Stimulated activated CD8-positive, alpha-beta memory T cell treated with anti-CD3 and anti-CD28 coated beads, Interleukin-12 subunit alpha, Interleukin-12 subunit beta, amount 100 ng/mL, for 4 hours (primary cell): ENCODE measurements around the gene KCNJ5.

Experiments
- DNase-seq: peaks from one replicate; pipeline ENCODE4 v3.0.0-alpha.2; 2020; ENCODE audit warnings: low read depth

The KCNJ5 gene

DNA sequence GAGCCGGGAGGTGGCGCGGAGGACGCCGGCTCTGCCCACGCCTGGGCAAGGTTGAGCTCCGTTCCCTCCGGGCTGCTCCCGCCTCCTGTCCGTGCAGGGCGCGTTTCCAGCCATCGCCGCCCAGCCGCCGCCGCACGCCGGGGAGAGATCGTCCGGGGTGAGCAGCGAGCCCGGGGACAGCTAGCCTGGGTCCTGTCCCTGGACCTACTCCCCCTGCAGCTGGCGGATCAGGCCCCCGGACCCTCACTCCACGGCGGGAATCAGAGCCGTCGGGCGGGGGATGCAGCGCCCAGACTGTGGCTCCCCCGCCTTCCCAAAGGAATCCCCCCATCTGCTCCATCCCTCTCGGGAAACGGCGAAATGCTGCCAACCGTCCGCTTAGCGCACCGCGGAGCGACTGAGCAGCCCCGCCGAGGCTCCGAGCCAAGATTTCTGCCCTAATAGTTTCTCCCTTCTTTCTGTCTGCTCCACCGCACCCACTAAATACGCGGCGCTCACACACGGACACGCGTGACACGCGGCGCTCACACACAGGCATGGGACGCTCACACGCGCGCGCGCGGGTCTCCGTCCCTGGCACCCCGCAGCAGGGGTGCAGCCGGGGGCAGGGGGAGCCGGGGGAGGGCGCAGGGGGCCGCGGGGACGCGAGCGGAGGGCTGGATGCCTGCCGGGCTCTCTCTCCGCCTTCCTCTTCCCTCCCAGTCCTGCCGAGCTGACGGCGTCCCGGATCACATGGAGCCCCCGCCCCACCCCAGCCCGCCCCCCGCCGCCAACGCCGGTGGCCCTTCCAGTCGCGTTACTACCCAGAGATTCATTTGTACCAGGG lies at the start of gene KCNJ5:
TSS of gene KCNJ5 (plus strand) at position 814 of the 826 bp plus-strand sequence. CDS start 19,918 bp downstream, outside the sequence.
- no peak for DNase-seq

DNA sequence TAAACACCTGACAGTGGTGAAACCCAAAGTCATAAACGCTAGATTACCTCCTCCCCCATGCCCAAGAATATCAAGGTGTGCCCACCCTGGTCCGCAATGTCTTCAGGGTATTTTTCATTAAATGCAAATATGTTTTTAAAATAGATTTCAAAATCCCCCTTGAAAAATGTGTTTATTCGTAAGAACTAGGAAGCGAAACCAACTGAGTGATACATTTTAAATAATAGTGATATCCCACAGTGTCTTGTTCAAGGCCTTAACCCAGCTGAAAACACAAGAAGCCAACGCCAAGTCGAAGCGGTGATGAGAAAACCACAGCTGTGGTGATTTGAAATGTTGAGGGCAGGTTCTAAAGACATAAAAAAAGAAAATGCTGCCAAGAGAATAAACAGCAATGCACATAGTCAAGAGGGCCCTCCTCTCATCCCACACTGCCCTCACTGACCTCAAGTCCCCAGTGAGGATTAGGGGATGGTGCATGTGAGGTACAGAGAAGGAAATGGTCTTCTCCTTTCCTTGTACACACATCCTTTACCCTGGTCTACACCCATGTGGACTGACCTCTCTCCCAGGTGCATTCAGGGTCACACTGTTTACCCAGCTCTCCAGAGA lies 49.6 kb upstream of the KCNJ5 start:
- DNase-seq = no peak

DNA sequence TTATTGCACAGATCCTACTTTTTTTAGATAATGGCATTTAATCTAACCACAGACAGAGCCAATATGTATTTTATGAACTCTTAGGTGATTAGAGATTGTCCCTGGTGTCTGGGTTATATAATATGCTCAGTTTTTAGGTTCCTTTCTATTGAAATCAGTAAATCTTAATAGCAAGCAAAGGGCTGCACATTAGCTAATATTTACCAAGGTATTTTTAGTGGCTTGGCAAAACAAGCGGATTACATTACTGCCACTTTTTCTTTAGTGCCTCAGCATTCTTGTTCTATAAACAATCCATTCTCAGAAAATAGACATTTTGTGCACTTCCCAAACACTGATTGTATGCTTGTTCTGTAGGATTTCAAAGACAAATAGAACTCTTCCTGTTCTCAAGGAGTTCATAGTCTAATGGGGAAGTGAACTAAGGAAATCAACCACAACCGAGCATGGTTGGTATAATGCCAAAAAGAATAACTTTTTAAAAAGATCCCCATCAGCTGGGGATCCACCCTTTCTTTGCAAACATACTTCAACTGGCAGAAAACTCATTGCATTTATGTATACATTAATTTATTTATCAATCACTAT lies 47.9 kb upstream of the KCNJ5 start:
- DNase-seq = no peak

DNA sequence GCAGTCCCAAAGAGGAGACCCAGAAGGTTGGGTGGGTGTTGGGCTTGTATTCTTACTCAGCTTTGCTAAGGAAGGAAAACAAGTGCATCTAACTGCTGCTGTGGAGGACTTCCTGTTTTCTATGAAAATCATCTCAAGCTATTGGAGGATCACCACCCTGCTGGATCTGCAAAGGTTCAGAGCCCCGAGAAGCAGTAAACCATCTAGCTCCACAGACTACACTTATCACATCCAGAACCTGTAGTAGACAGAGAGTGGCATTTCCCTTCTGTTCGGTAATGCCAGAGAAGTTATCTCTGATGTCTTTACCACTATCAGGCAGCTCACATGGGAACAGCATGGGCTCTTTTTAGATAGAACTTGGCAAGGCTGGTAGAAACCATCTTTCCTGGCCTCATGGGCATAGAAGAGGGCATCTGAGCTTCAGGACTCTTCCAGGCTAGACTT lies 45.8 kb upstream of the KCNJ5 start:
- no peak for DNase-seq

DNA sequence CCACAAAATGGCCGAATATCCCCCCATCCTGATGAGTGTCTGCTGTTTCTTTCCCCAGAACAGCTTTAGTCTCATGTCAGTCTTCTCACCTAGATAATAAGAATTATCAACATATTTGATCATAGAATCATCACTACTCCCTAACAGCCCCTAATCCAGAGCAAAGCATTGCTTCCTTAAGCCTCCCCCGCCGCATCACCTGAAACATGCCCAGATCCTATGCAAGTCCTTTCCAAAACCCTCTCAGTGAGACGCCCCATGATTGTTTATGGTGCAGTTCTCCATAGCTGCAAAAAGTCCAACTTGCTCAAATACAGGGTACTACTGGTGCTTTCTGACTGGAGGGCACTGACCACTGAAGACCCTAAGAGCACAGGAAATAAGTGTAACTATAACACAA lies 44.2 kb upstream of the KCNJ5 start:
- no peak for DNase-seq

DNA sequence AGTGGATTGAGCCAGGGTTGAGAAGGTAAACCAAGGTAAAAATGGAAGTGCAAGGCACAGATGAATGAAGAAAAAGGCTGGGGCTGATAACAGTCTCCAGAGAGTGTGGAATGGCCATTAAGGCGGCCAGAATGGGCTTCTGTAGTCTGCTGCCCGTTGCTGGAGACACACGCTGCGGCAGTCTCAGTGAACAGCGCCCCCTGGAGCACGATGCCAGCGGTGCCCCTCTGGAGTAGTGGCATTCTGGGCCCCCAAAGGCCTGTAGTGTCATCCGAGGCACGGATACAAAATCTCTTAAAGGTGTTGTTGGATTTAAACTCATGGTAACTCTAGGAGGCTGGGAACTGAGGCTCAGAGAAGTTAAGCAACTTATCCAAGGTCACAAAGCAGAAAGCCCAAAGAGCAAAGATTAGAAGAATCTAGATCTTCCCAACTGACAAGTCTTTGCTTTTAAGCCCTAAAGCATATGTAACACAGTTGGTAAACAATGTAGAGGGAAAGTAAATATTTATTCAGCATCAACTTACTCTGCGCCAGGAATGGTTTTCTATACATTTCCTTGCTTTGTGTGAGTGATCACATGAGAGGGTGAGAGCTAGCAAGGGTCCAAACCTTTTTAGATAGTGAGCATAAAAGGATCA lies 42.2 kb upstream of the KCNJ5 start:
- no peak for DNase-seq

DNA sequence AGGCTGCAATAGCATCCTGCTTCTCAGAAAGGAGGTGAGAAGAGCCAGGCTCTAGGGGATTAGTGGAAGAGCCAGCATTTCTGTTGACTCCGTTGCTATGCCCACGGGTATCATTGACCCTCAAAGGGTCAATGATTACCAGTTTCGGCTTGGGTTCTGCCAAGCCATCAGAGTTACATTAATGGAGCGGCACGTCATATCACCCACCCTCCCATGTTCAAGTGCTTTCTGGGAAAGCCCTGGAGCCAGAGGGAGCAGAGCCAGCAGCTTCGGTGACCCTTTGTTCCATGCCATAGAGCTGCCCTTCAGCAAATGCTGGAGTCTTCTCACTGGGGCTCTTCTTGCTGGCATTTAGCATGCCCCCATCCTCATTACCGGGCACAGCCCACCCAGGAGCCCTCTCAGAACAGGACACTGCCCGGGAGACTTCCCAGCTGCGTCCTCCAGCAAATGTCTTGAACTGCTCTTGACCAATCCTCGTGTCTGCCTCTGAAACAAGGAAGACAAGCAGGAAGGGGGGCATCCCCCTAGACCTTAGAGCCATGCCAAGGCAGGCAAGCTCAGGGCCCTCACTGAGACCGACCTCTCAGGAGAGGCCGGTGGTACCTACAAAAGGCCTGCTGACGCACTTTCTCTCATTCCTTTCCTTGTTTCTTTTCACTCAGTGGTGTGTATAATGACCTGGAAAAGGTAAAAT lies 38.7 kb upstream of the KCNJ5 start:
- no peak for DNase-seq

DNA sequence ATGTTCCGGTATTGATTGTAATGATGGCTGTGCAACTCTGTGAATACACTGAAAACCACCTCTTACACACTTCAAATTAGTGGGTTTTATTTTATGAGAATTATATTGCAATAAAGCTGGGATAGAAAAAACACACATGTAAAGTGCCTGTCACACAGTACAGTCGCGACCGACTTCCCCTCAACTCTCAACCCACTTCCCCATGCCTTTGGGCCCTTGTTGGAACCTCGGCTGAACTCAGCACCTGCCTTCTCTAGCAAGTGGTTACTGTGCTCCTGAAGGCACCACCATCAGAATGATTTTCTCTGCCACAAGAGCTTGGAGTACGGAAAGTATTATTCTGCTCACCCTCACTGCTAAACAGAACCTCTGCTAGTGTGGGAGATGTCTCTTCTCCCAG lies 37.6 kb upstream of the KCNJ5 start:
- DNase-seq = no peak

DNA sequence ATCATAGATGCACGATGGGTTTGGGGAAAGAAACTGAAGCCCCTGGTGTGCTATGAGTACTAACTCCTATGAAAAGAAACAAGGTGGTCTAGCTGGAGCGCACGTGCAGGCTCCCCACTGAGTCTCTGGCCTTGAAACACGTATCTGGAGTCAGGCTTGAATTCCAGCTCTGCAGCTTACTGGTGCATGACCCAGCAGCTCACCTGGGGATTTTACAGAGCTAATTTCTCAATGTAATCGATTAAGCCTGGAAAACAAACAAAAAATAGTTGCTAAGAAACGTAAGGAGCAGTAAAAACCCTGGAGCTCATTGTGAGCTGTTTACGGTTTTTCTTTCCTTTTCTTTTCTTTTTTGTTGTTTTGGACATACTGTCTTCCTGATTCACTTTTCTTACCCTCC lies 36.3 kb upstream of the KCNJ5 start:
- no peak for DNase-seq

DNA sequence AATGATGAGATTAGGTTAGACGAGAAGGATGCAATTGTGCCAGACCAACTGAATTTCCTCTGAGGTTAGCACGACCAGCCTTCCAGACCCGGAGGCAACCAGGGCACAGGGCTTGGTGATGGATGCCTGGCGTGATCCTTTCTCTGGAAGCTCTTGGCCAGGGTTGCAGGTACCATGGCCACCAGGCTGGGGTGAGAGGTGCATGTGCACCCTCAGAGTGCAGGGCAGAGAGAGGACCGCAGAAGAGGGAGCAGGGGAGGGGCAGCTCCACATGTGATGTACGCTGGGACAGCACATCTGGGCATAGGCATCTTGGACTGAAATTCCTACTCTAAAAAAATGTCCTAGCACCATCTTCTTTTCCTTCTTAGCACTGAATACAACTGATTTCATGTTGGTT lies 34.9 kb upstream of the KCNJ5 start:
- DNase-seq = no peak

DNA sequence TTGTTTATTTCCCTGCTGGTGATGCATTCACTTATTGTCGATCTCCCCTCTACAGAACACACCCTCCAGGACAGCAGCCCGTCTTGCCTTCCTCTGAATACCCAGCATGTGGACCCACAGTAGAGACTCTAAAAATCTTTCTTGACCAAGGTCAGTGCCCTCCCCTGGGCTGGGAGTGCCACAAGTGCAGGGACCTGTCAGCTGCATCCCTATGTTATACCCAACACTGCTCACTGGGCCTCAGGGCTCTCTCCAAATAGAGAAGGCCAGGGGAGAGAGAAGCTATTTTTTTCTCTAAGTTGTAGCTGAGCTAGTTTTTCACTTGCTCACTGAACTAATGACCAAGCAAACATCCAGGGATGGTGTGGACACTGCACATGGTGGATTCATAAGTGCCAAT lies 33.8 kb upstream of the KCNJ5 start:
- DNase-seq = no peak

DNA sequence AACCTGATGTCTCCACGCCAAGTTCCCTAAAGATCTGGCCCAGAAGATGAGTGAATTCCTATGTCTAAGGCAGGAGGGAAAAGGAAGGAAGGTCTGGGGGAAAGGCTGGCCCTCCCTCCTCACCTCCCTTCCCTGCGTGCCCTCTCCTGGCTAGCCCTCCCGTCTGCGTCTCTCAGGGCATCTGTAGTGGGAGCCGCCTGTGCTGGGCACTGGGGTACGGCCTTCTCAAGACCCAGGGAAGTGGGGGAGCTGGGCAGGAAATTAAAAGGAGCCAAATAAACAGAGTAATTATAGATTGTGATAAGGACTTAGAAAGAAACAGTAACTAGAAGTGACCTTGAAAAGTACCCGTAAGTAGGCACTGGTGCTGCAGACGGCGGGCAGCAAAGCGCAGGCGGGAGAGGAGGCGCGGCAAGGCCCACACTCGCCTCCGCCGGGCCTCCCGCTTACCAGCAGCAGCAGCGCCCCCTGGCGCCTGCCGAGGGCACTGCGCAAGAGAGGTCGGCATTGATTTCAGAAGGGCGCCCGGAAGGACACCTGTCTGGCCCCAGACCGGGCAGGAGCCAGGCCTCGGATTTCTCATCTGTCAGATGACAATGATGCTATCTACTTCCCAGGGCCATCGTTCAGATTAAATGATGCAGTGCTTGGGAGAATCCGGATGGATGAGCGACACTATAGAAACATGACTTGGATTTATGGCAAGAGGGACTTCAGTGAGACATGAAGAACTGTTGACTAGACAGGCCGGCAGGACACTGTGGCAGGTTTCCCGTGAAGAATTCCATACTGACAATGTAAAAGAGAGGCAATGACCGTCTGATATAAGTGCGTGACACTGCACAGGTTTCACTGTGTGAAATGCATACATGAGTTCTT lies 31.4 kb upstream of the KCNJ5 start:
- DNase-seq = peak; percentile 42

DNA sequence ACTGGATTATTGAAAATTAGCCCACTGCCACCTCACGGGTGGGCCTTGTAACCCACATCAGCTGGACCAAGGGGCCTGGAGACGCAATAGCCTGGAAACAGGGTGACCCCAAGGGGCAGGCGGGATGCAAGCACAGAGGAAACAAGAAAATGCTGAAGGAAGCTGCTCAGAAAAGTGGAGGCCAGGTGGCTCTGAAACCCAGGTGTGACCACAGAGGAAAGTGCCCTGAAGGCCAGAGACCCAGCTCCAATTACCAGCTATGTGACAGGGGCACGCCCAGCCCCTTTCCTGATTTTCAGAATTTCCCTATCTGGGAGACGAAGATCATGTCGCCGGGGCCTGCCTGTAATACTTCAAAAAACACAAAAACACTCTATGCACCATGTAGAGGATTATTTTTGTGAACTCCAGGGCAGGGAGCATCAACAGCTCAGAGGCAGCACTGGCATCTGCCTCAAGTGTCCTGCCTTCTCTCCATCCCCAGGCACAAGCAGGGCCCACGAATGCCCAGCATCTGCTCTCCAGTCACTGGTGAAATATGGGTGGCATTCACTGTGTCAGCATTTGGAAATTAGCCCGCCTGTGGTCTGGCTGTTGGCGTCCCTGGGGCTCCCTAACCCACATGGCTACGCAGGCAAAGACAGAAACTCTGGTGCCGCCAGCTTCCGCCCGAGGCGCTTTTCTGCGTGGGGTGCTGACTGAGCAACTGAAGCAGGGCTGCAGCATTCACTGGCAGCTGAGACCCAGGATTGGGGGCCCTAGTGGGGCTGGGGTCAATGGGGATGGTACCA lies 30.4 kb upstream of the KCNJ5 start:
- no peak for DNase-seq

DNA sequence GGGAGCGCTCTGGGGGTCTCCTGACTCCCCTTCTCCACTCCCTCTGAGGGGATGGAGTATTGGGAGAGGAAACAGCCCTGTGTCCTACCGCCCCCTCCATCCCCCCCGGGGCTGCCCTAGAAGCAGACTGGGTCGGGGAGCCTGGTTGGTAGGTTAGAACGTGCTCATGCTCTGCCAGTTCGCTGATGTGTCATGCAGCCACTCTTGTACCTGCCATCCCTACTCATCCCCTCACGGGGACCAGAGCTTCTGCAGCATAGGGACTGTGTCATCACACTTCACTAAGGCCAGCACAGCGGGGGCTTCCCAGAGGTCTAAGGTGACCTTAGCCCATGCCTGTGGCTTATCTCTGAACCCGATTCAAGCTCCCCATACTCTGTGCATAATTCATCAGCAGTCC lies 28.8 kb upstream of the KCNJ5 start:
- DNase-seq = no peak

DNA sequence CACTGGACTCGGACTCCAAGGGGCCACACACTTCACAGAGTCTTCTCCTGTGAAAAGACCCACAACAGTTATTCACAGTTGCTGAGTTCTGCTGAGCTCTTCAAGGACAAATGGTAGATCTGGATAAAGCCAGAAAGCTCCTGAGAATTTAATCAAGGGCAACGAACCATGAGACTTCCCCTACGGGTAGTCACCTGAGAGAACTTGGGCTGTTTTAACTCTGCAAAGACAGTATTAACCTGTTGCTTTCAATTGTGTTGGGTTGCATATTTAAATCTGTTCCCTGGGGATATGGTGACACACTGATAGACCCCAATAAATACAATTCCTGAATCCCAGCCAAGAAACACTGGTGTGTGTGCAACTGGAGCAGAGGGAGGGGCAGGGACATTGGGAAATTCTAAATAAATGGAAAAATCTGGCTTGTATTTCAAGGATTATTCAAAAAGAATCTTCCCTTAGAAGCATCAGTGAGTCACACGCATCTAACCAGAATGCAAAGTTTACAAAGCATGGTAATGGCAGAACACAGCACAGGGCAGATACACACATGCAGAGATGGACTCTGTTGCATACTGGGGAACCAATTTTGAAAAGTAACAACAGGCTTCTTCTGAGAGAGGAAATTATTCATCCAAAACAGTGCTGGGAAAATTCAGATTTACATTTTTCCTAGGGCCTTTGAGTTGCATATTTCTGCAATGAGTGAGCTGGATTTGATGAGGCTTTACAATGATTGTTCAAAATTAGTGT lies 28.1 kb upstream of the KCNJ5 start:
- DNase-seq = no peak

DNA sequence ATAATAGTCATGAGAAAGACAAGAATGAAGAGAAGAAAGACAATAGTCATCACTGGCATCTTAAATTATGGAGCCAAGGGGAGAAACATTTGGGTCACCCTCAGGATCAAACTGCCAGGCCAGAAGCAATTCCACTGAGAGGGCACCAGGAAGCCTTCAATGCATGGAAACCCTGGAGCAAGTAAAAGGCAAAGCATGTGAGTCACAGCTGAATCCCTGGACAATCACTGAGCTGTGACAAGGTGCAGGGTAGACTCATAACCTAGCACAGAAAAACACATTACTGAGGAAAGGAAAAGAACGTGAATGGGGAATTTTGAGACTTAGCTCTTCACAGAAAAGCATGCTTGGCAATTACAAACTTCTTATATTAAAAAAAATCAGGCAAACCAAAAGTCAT lies 25.7 kb upstream of the KCNJ5 start:
- DNase-seq = no peak

DNA sequence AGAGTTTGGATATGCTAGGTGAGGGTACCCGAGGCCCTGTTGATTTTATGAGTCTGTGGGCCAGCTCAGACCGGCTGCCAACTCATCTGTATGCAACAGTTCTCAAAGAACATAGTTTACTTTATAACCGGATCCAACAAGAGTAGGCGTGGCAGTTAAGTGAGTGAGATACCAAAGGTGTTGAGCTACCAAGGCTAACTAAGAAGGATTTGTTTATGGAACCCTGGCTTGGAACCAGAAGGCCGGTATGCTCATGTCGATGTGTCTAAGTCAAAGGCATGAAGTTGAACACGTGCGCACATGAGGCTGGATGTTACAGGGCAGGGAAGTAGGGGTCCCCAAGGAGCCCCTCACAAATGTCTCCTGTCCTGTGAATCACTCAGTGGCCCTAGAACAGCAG lies 23.9 kb upstream of the KCNJ5 start, which contains the start of gene KCNJ1:
TSS of gene KCNJ1 (minus strand) at position 20 of the 400 bp plus-strand sequence. CDS start 27,053 bp downstream, outside the sequence.
- no peak for DNase-seq

DNA sequence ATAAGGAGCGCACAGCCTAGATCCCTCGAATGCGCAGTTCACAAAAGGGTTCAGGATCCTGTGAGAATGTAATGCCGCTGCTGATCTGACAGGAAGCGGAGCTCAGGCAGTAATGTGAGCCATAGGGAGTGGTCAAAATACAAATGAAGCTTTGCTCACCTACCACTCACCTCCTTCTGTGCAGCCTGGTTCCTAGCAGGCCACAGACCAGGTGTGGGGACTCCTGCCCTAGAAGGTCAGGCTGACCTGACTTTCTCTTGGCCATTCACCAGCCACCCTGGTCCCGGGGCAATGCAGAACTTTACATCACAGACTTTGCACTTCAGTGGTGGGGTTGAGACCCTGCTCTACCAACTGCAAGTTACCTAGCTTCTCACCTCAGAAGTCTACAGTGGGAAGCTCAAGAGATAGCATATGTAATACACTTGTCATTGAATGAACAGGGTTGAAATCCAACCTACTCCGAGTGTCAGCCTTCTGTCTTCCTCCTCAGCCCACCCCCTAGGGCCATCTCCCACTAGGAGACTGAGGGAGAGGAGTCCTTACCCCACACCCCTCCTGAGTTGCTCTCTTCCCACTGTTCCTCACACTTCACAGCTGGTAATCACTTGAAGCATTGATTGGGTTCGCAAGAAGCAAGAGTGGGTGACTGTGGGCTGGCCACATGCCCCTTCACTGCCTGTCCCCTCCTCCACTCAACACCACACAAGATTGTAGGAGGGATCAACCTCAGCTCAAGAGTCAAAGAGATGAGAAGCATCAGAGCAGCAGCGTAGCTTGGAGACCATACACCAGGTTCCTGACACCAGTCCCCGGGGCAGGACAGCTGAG lies 22.1 kb upstream of the KCNJ5 start:
- DNase-seq = no peak
